Endothelial cell (in vitro differentiated cells): ENCODE measurements around the gene NAALAD2. TPM values are rescaled to one million over a fixed set of nuclear protein-coding genes. Genes with fewer than 3 reads are reported as not detected.
"Not testable (repeated sequence)": the region's sequence is repeated elsewhere in the genome, so short reads cannot be mapped to it uniquely, and the experiment has no call there.

ENCODE experiments used
- DNase-seq: peaks from one replicate; pipeline ENCODE4 v3.0.0; 2021; ENCODE audit warnings: low spot score
- H3K27ac Mint-ChIP-seq: one replicate; pipeline ENCODE4 v1.8.0; 2021; ENCODE audit warnings: mixed read lengths, inconsistent platforms; ENCODE audit not compliant: unreplicated experiment
- H3K27me3 Mint-ChIP-seq: one replicate; pipeline ENCODE4 v1.8.0; 2021; ENCODE audit warnings: mild to moderate bottlenecking, moderate library complexity, mixed read lengths, inconsistent platforms; ENCODE audit not compliant: unreplicated experiment
- H3K36me3 Mint-ChIP-seq: one replicate; pipeline ENCODE4 v1.8.0; 2021; ENCODE audit warnings: mild to moderate bottlenecking, low read depth, mixed read lengths, inconsistent platforms; ENCODE audit not compliant: unreplicated experiment
- H3K4me1 Mint-ChIP-seq: one replicate; pipeline ENCODE4 v1.8.0; 2021; ENCODE audit warnings: mild to moderate bottlenecking, mixed read lengths, inconsistent platforms; ENCODE audit not compliant: unreplicated experiment
- H3K4me3 Mint-ChIP-seq: one replicate; pipeline ENCODE4 v1.8.0; 2021; ENCODE audit warnings: mild to moderate bottlenecking, mixed read lengths, inconsistent platforms; ENCODE audit not compliant: unreplicated experiment
- H3K9me3 Mint-ChIP-seq: one replicate; pipeline ENCODE4 v1.8.0; 2021; ENCODE audit warnings: mixed read lengths, inconsistent platforms; ENCODE audit not compliant: unreplicated experiment
- total RNA-seq: library from RNA; stranded (reverse); fragmentation: NEBNext Ultra II Directional; extraction: Animal tissue kit (Norgen Biotek cat#: 25700); gene quantifications from one replicate; pipeline ENCODE4 v1.2.1, GENCODE V29; 2021; ENCODE audit not compliant: unreplicated experiment
- TF ChIP-seq, protein P1 (sequence below): fragments of 200-600 bp; sonication (generic); IDR thresholded peaks from one replicate; pipeline ENCODE4 v1.5.0; 2021; ENCODE audit warnings: antibody characterized with exemption; ENCODE audit not compliant: unreplicated experiment

The NAALAD2 gene
- total RNA-seq, 1 donor from 2014 or later: 30.9 TPM

- no peak for DNase-seq
- H3K27ac Mint-ChIP-seq: no peak overlapping the region
- H3K9me3 Mint-ChIP-seq: no peaks in the 10 kb centered on the region
- no peak overlapping the region for H3K4me3 Mint-ChIP-seq
- TF ChIP-seq, protein P1, sequence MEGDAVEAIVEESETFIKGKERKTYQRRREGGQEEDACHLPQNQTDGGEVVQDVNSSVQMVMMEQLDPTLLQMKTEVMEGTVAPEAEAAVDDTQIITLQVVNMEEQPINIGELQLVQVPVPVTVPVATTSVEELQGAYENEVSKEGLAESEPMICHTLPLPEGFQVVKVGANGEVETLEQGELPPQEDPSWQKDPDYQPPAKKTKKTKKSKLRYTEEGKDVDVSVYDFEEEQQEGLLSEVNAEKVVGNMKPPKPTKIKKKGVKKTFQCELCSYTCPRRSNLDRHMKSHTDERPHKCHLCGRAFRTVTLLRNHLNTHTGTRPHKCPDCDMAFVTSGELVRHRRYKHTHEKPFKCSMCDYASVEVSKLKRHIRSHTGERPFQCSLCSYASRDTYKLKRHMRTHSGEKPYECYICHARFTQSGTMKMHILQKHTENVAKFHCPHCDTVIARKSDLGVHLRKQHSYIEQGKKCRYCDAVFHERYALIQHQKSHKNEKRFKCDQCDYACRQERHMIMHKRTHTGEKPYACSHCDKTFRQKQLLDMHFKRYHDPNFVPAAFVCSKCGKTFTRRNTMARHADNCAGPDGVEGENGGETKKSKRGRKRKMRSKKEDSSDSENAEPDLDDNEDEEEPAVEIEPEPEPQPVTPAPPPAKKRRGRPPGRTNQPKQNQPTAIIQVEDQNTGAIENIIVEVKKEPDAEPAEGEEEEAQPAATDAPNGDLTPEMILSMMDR: no peak
- no peaks in the 10 kb centered on the region for H3K36me3 Mint-ChIP-seq
- no peaks in the 10 kb centered on the region for H3K27me3 Mint-ChIP-seq
- H3K4me1 Mint-ChIP-seq: no peaks in the 10 kb centered on the region
These were observed 58.6 kb downstream of the NAALAD2 start for GRCh38 chr11:90192869-90193582.

DNA sequence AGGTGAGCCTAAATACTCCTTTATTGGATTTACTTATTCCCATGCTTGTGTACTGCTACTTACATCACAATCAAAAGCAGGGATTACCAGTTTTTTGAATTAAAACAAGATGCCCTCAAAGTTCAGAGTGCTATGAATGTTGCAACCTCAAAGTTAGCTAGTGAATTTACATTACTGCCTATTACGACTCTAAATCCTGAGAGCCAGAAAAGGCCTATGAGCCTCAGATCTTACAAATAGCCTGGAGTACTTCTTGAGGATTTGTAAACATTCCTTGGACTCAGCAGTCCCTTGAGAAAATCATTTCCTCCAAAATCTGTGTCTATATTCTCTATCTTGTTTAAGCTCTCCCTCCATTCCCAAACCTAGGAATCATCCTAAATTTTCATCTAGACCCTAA is 62.9 kb downstream of the NAALAD2 start:
- DNase-seq: no peak
- peaks cover 3% of the 10 kb centered on the region for H3K36me3 Mint-ChIP-seq
- H3K4me3 Mint-ChIP-seq: no peak overlapping the region
- no peaks in the 10 kb centered on the region for H3K9me3 Mint-ChIP-seq
- no peak overlapping the region for H3K27ac Mint-ChIP-seq
- H3K27me3 Mint-ChIP-seq: no peaks in the 10 kb centered on the region
- H3K4me1 Mint-ChIP-seq: no peaks in the 10 kb centered on the region
- TF ChIP-seq, protein P1: no peak

DNA sequence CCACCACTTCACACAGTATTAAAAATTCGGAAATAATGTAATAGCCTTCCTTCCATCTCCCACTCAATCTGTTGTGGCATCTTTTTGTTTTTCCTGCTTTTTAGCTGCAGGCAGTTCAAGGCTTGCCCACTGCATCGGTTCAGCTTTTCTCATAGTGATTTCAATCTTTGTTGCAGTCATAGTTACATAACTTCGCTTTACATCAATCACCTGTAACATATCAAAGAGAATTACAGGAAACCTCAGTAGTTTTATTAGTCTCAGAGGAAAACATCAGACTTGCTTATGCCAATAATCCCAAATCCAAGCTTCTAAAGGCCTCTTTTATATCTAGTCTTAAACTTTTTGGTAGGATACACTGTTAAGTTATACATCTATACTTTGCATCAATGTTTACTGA is 67.9 kb downstream of the NAALAD2 start:
- TF ChIP-seq, protein P1: no peak
- no peak for DNase-seq
- Mint-ChIP-seq H3K36me3 (peaks cover 3% of the 10 kb centered on the region), H3K4me1 (no peaks in the 10 kb centered on the region), H3K9me3 (no peaks in the 10 kb centered on the region), H3K4me3 (no peak overlapping the region), H3K27ac (no peak overlapping the region), H3K27me3 (no peaks in the 10 kb centered on the region)

DNA sequence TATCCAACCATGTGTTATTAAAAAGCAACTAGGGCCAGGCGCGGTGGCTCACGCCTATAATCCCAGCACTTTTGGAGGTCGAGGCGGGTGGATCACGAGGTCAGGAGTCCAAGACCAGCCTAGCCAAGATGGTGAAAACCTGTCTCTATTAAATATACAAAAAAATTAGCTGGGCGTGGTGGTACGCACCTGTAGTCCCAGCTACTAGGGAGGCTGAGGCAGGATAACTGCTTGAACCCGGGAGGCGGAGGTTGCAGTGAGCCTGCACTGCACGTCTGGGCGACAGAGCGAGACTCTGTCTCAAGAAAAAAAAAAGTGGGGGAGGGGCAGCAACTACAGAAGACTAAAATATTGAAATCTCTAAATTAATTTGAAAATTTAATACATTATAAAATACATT is 69.9 kb downstream of the NAALAD2 start:
- DNase-seq: no peak
- H3K27ac Mint-ChIP-seq: no peak overlapping the region
- H3K27me3 Mint-ChIP-seq: no peaks in the 10 kb centered on the region
- TF ChIP-seq, protein P1: no peak
- no peaks in the 10 kb centered on the region for H3K9me3 Mint-ChIP-seq
- no peak overlapping the region for H3K4me3 Mint-ChIP-seq
- H3K4me1 Mint-ChIP-seq: no peaks in the 10 kb centered on the region
- H3K36me3 Mint-ChIP-seq: peaks cover 8% of the 10 kb centered on the region

DNA sequence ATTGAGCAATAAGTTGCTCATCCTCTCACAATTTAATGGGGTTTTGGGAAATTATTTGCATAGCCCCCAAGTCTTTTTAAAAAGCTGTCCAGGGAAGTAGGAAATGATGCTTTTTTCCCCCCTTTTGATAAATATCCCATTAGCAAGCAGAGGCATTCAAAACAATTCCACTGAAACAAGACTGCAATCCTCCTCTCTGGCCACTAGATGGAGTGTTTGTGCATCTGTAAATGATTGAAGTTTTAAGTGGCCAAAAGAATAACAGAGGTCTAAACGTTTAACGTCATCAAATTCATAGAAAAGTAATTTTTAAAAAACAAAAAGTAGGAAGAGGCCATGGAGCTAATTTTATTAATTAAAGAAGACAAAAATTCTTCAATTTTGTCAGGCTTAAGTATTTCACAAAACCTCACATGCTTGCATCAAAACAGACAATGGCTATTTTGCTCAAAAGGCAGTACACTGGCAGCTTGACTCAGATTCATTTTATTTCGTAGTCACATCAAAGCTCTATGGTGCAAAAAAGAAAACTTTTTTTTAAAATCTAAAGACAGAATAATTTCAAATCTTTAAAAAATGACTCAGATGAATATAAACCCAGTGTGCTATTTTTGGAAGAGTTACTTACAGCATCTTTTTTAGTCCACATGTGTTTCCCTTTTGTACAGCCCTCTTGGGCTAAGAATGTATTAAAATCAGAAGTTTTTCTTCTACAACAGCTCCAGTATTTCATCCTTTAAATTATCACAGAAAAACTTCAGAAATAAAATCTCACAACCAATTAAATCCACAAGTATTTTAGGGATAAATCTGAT is 70.6 kb downstream of the NAALAD2 start:
- Mint-ChIP-seq H3K36me3 (peaks cover 14% of the 10 kb centered on the region), H3K27ac (no peak overlapping the region), H3K4me3 (no peak overlapping the region), H3K9me3 (no peaks in the 10 kb centered on the region), H3K4me1 (no peaks in the 10 kb centered on the region), H3K27me3 (no peaks in the 10 kb centered on the region)
- no peak for DNase-seq
- TF ChIP-seq, protein P1: peak; percentile 92

DNA sequence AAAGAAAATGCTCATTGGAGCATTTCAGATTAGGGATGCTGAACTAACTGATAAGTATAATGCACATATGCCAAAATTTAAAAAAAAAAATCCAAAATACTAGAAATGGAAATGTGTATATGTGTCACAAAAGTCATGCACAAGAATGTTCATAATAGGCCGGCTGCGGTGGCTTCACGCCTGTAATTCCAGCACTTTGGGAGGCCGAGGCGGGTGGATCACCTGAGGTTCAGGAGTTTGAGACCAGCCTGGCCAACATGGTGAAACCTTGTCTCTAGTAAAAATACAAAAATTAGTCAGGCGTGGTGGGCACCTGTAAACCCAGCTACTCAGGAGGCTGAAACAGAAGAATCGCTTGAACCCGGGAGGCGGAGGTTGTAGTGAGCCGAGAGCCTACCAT is 73.5 kb downstream of the NAALAD2 start:
- peaks cover 16% of the 10 kb centered on the region for H3K36me3 Mint-ChIP-seq
- H3K27ac Mint-ChIP-seq, H3K4me1 Mint-ChIP-seq, H3K9me3 Mint-ChIP-seq, H3K4me3 Mint-ChIP-seq, H3K27me3 Mint-ChIP-seq, DNase-seq: not testable (repeated sequence)
